Cardiac muscle cell (in vitro differentiated cells and primary cell): ENCODE measurements around the gene OR2A2. TPM values are rescaled to one million over a fixed set of nuclear protein-coding genes. Genes with fewer than 3 reads are reported as not detected.

ENCODE experiments used
- DNase-seq, 2 donors: peaks; one replicate each; pipeline versions ENCODE4 v3.0.0 to v3.0.0-alpha.2; 2010 to 2017; ENCODE audit warnings: low read depth in 1 of 2, low spot score in 1 of 2
- H3K27ac ChIP-seq: fragments of 200-600 bp; sonication (generic); 2 replicates; pipeline ENCODE4 v1.5.1; 2016
- H3K27me3 ChIP-seq: fragments of 200-600 bp; sonication (generic); 2 replicates; pipeline ENCODE4 v1.6.0; 2016; ENCODE audit warnings: control low read depth
- H3K36me3 ChIP-seq: fragments of 200-600 bp; sonication (generic); 2 replicates; pipeline ENCODE4 v1.5.1; 2016; ENCODE audit warnings: control low read depth
- H3K4me1 ChIP-seq: fragments of 200-600 bp; sonication (generic); 2 replicates; pipeline ENCODE4 v1.8.1; 2017; ENCODE audit warnings: low read depth, mild to moderate bottlenecking, mixed run types
- H3K4me3 ChIP-seq: fragments of 200-600 bp; sonication (generic); 2 replicates; pipeline ENCODE4 v1.5.1; 2016; ENCODE audit warnings: mild to moderate bottlenecking
- H3K9me3 ChIP-seq: fragments of 200-600 bp; sonication (generic); 2 replicates; pipeline ENCODE4 v1.5.1; 2017; ENCODE audit warnings: low read depth, mild to moderate bottlenecking, control low read depth
- CTCF ChIP-seq: IDR thresholded peaks from 2 replicates; pipeline ENCODE4 v1.5.1; 2012; ENCODE audit warnings: low read depth, mild to moderate bottlenecking, low read length
- polyA plus RNA-seq: library from polyadenylated mRNA; unstranded; fragments of >200 nt; fragmentation: Nextera tagmentation; extraction: Ambion mirVana; gene quantifications from 2 replicates; pipeline ENCODE4 v1.2.1, GENCODE V29; 2016
- total RNA-seq: library from RNA; depleted of rRNA; stranded (reverse); fragments of >200 nt; gene quantifications from 2 replicates; pipeline ENCODE4 v1.2.3, GENCODE V29; 2016

The OR2A2 gene
- total and polyA plus RNA-seq, 2 experiments from 2014 or later, result not detected

DNA sequence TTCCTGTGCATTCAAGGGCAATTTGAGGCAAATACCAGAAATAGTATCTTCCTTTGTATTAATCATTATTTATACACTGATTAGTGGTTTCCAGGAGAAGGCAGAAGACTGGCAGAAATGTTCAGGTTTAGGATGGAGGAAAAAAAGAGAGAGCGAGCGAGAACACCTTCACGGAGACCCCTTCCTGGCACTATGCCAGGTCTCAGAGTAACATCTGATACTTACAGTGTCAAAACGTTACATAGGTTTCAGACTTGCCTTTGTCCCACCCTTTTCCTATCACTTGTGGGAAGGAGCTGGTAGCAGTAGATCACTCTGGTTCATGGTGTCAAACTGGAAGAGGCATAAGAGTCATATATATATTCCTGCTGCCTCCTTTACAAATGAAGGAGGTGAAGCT lies 22.7 kb upstream of the OR2A2 start:
- H3K36me3 ChIP-seq, result no peaks in the 10 kb centered on the region
- H3K4me1 ChIP-seq, result no peaks in the 10 kb centered on the region
- no peaks in the 10 kb centered on the region for H3K9me3 ChIP-seq
- TF ChIP-seq CTCF, result no peak
- no peak overlapping the region for H3K4me3 ChIP-seq
- no peak for DNase-seq
- no peaks in the 10 kb centered on the region for H3K27me3 ChIP-seq
- H3K27ac ChIP-seq, result no peak overlapping the region

GRCh38 chr7:144087230-144087629 lies 22.2 kb upstream of the OR2A2 start:
- H3K9me3 ChIP-seq, result no peaks in the 10 kb centered on the region
- no peaks in the 10 kb centered on the region for H3K4me1 ChIP-seq
- no peak for DNase-seq
- no peak overlapping the region for H3K4me3 ChIP-seq
- no peaks in the 10 kb centered on the region for H3K36me3 ChIP-seq
- TF ChIP-seq CTCF, result no peak
- H3K27me3 ChIP-seq, result no peaks in the 10 kb centered on the region
- H3K27ac ChIP-seq, result no peak overlapping the region

DNA sequence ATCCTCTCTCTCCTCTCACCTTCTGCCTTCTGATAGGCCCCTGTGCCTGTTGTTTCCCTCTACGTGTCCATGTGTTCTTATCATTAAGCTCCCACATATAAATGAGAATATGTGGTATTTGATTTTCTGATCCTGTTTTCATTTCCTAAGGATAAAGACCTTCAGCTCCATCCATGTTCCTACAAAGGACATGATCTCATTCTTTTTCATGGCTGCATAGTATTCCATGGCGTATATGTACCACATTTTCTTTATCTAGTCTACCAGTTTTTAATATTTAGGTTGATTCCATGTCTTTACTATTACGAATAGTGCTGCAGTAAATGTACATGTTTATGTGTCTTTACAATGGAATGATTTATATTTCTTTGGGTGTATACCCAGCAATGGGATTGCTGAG lies 18.7 kb upstream of the OR2A2 start:
- H3K36me3 ChIP-seq, result no peaks in the 10 kb centered on the region
- H3K27ac ChIP-seq, result no peak overlapping the region
- TF ChIP-seq CTCF, result no peak
- H3K4me1 ChIP-seq, result no peaks in the 10 kb centered on the region
- H3K27me3 ChIP-seq, result no peaks in the 10 kb centered on the region
- H3K4me3 ChIP-seq, result no peak overlapping the region
- H3K9me3 ChIP-seq, result no peaks in the 10 kb centered on the region
- no peak for DNase-seq

- Histone ChIP-seq H3K9me3 (no peaks in the 10 kb centered on the region), H3K4me3 (no peak overlapping the region), H3K27ac (no peak overlapping the region), H3K36me3 (no peaks in the 10 kb centered on the region), H3K4me1 (peaks cover 20% of the 10 kb centered on the region), H3K27me3 (no peaks in the 10 kb centered on the region)
- DNase-seq, result no peak
- TF ChIP-seq CTCF, result no peak
Observed at GRCh38 chr7:144098776-144099175, 10.6 kb upstream of the OR2A2 start.

GRCh38 chr7:144100607-144101006 lies 8.8 kb upstream of the OR2A2 start:
- Histone ChIP-seq H3K27me3 (no peaks in the 10 kb centered on the region), H3K36me3 (no peaks in the 10 kb centered on the region), H3K9me3 (no peaks in the 10 kb centered on the region), H3K4me1 (peaks cover 20% of the 10 kb centered on the region), H3K4me3 (no peak overlapping the region), H3K27ac (no peak overlapping the region)
- no peak for DNase-seq
- TF ChIP-seq CTCF, result no peak

- Histone ChIP-seq H3K4me3 (no peak overlapping the region), H3K27ac (no peak overlapping the region), H3K4me1 (peaks cover 20% of the 10 kb centered on the region), H3K36me3 (no peaks in the 10 kb centered on the region), H3K27me3 (no peaks in the 10 kb centered on the region), H3K9me3 (no peaks in the 10 kb centered on the region)
- TF ChIP-seq CTCF, result no peak
- DNase-seq, result peak in 1 of 2 donors; percentile 70
Observed at GRCh38 chr7:144102041-144102440, 7.3 kb upstream of the OR2A2 start.
